SK-N-SH (cell line): ENCODE results near the gene DIAPH1. TPM values are rescaled to one million over a fixed set of nuclear protein-coding genes. Genes with fewer than 3 reads are reported as not detected.
A peak's percentile ranks its signal among the peaks of the same experiment; 100 is the strongest.

Experiments used
- CTCF ChIA-PET: fragments of 300-600, 350-600 bp; formaldehyde crosslinking; extraction: SDS; loops from one replicate; lab custom pipeline; 2021; lab: Yijun Ruan, JAX
- POLR2A ChIA-PET: fragments of 350-600 bp; sonication (Branson Sonifier 250); formaldehyde crosslinking; extraction: SDS; loops from one replicate; lab custom pipeline; 2020; ENCODE audit warnings: antibody characterized with exemption, inconsistent platforms; lab: Yijun Ruan, JAX
- DNase-seq: peaks from one replicate; pipeline ENCODE4 v3.0.0; 2012
- H2AFZ ChIP-seq: fragments of 200-600 bp; sonication (generic); 2 replicates; pipeline ENCODE4 v1.8.1; 2016; ENCODE audit warnings: antibody characterized with exemption, mild to moderate bottlenecking, low read depth
- H3F3A ChIP-seq: fragments of 200-600 bp; sonication (generic); replicated peaks from 2 replicates; pipeline ENCODE3; 2016; ENCODE audit warnings: antibody characterized with exemption, mild to moderate bottlenecking; ENCODE audit not compliant: insufficient read depth
- H3K27ac ChIP-seq, 2 experiments: fragments of 200-500 bp in 1 of 2; fragments of 200-600 bp in 1 of 2; sonication (Bioruptor generic) in 1 of 2; sonication (generic), shearing (Covaris generic) in 1 of 2; 2 replicates each; pipeline versions ENCODE4 v1.5.1 to v1.6.1; 2014 to 2016; ENCODE audit warnings: low read depth in 2 of 2, inconsistent platforms in 1 of 2, low read length in 1 of 2, mild to moderate bottlenecking in 1 of 2, mixed read lengths in 1 of 2
- H3K27me3 ChIP-seq: fragments of 200-600 bp; sonication (generic), shearing (Covaris generic); 2 replicates; pipeline ENCODE4 v1.6.1; 2016; ENCODE audit warnings: mixed run types; ENCODE audit not compliant: insufficient read depth
- H3K36me3 ChIP-seq, 2 experiments: fragments of 200-500 bp in 1 of 2; fragments of 200-600 bp in 1 of 2; sonication (Bioruptor generic) in 1 of 2; sonication (generic) in 1 of 2; replicated peaks in 1 of 2; 2 replicates each; pipeline versions ENCODE3 to v1.5.1; 2014 to 2016; ENCODE audit warnings: low read length in 1 of 2, mild to moderate bottlenecking in 1 of 2; ENCODE audit not compliant: insufficient read depth in 2 of 2, control insufficient read depth in 1 of 2
- H3K4me1 ChIP-seq, 2 experiments: fragments of 200-500 bp in 1 of 2; fragments of 200-600 bp in 1 of 2; sonication (Bioruptor generic) in 1 of 2; sonication (generic), shearing (Covaris generic) in 1 of 2; 2 replicates each; pipeline versions ENCODE4 v1.5.1 to v1.6.1; 2014 to 2016; ENCODE audit warnings: low read depth in 1 of 2, low read length in 1 of 2, mixed run types in 1 of 2; ENCODE audit not compliant: insufficient read depth in 2 of 2, control insufficient read depth in 1 of 2
- H3K4me2 ChIP-seq: fragments of 200-600 bp; sonication (generic), shearing (Covaris generic); 2 replicates; pipeline ENCODE4 v1.6.1; 2017; ENCODE audit warnings: mixed run types
- H3K4me3 ChIP-seq, 2 experiments: fragments of 200-500 bp in 1 of 2; fragments of 200-600 bp in 1 of 2; sonication (Bioruptor generic) in 1 of 2; sonication (generic), shearing (Covaris generic) in 1 of 2; 2 replicates each; pipeline versions ENCODE4 v1.5.1 to v1.8.1; 2014 to 2016; ENCODE audit warnings: low read depth in 2 of 2, inconsistent platforms in 1 of 2, low read length in 1 of 2, mild to moderate bottlenecking in 1 of 2, mixed read lengths in 1 of 2, moderate library complexity in 1 of 2
- H3K79me2 ChIP-seq: fragments of 200-600 bp; sonication (generic); 2 replicates; pipeline ENCODE4 v1.8.1; 2017; ENCODE audit warnings: mild to moderate bottlenecking; ENCODE audit not compliant: insufficient read depth
- H3K9ac ChIP-seq: fragments of 200-600 bp; sonication (generic); 2 replicates; pipeline ENCODE4 v1.6.1; 2017; ENCODE audit warnings: mixed run types
- H3K9me2 ChIP-seq: fragments of 200-600 bp; sonication (generic); 2 replicates; pipeline ENCODE4 v1.6.1; 2017; ENCODE audit warnings: mixed run types
- H3K9me3 ChIP-seq: fragments of 200-600 bp; sonication (generic); 2 replicates; pipeline ENCODE4 v1.6.1; 2017; ENCODE audit warnings: mixed run types, mild to moderate bottlenecking, moderate library complexity
- H4K20me1 ChIP-seq: fragments of 200-600 bp; sonication (generic); 2 replicates; pipeline ENCODE4 v1.6.1; 2017; ENCODE audit warnings: mild to moderate bottlenecking, mixed run types; ENCODE audit not compliant: insufficient read depth
- FOXJ3 ChIP-seq: sonication (generic); formaldehyde crosslinking; IDR thresholded peaks from 2 replicates; pipeline ENCODE4 v1.5.1; 2020; ENCODE audit warnings: mild to moderate bottlenecking, missing genetic modification reagents
- GATA2 ChIP-seq: sonication (generic); formaldehyde crosslinking; IDR thresholded peaks from 2 replicates; pipeline ENCODE4 v1.5.0; 2020; ENCODE audit warnings: mild to moderate bottlenecking, missing genetic modification reagents
- MAX ChIP-seq: IDR thresholded peaks from 2 replicates; pipeline ENCODE4 v1.4.0; 2012; ENCODE audit warnings: low read depth
- NFIC ChIP-seq: IDR thresholded peaks from 2 replicates; pipeline ENCODE4 v1.4.0; 2012; ENCODE audit warnings: borderline replicate concordance
- PBX3 ChIP-seq: IDR thresholded peaks from 2 replicates; pipeline ENCODE4; 2012
- REST ChIP-seq: IDR thresholded peaks from 2 replicates; pipeline ENCODE4 v1.6.1; 2012; ENCODE audit warnings: mild to moderate bottlenecking, low read depth, low read length, moderate library complexity
- RFX5 ChIP-seq: IDR thresholded peaks from 2 replicates; pipeline ENCODE4 v1.6.1; 2012; ENCODE audit warnings: mild to moderate bottlenecking, improper control_type of control experiment, low read length
- WGBS: methylation state at CpG from one replicate; pipeline ENCODE4 v1.1.6; 2017; ENCODE audit warnings: low lambda C conversion rate; 5-methylcytosine and 5-hydroxymethylcytosine counted together
- polyA plus RNA-seq, 3 experiments: library from polyadenylated mRNA; depleted of rRNA; stranded (reverse); fragments of >200 nt; gene quantifications; 2 replicates each; pipeline ENCODE4 v1.2.3, GENCODE V29; 2012

The DIAPH1 gene
- polyA plus RNA-seq, 1 of the 3 experiments (the other 2 are of a cell fraction), result 30.4 TPM

- no peak for TF ChIP-seq FOXJ3 (CRISPR knock-in tag)
- no peak for TF ChIP-seq RFX5
- TF ChIP-seq NFIC, result no peak
- TF ChIP-seq GATA2 (CRISPR knock-in tag), result no peak
- TF ChIP-seq REST, result peak; percentile 94
- no peak for TF ChIP-seq PBX3
- Histone ChIP-seq H3K27ac (peak overlapping the region; percentile 66 to 77; a peak in 2 of 4 replicates), H3K9me3 (no peaks in the 10 kb centered on the region), H3K9ac (peak overlapping the region; percentile 83; the same call in 1 of the 2 replicates), H4K20me1 (peaks cover 15% of the 10 kb centered on the region), H3K27me3 (no peaks in the 10 kb centered on the region), H3K36me3 (peaks cover 15 to 26% of the 10 kb centered on the region in 2 experiments), H2AFZ (peak overlapping the region; percentile 92), H3K79me2 (peaks cover 37% of the 10 kb centered on the region), H3K4me1 (peaks cover 5 to 28% of the 10 kb centered on the region in 2 experiments; a peak in 3 of 4 replicates), H3F3A (peaks cover 12% of the 10 kb centered on the region), H3K4me2 (peak overlapping the region; percentile 99), H3K9me2 (no peaks in the 10 kb centered on the region), H3K4me3 (peak overlapping the region; percentile 93 to 99)
- DNase-seq, result peak; percentile 81
- WGBS, result 23% methylated on average over 24 of the region's 40 CpGs
- CTCF ChIA-PET, result interaction anchor here (0.6 to 19.7 kb wide), 15 partner anchors 9 to 331 kb away, joined by 3 to 207 read pairs (median 4); partner anchors contain the start of genes DIAPH1, FCHSD1 and RNF14
- POLR2A ChIA-PET, result interaction anchor here (1.0 to 2.9 kb wide), 5 partner anchors 10 to 339 kb away, joined by 3 to 18 read pairs (median 10); partner anchors contain the start of genes DIAPH1 and FCHSD1
These were observed 19.1 kb upstream of the DIAPH1 start for GRCh38 chr5:141637767-141638419.

GRCh38 chr5:141637123-141637766, 18.4 kb upstream of the DIAPH1 start:
- Histone ChIP-seq H3K9me3 (no peaks in the 10 kb centered on the region), H3K36me3 (peaks cover 18 to 32% of the 10 kb centered on the region in 2 experiments), H4K20me1 (peaks cover 15% of the 10 kb centered on the region), H3K79me2 (peaks cover 44% of the 10 kb centered on the region), H3K9ac (peak overlapping the region; percentile 83; the same call in 1 of the 2 replicates), H3F3A (peaks cover 5% of the 10 kb centered on the region), H3K9me2 (no peaks in the 10 kb centered on the region), H3K27me3 (no peaks in the 10 kb centered on the region), H3K27ac (peak overlapping the region; percentile 66 to 77), H3K4me3 (peak overlapping the region; percentile 93 to 99), H3K4me1 (peaks cover 5 to 28% of the 10 kb centered on the region in 2 experiments; a peak in 3 of 4 replicates), H3K4me2 (peak overlapping the region; percentile 99), H2AFZ (peak overlapping the region; percentile 92)
- TF ChIP-seq MAX (peak; percentile 11; the same call in 1 of the 2 replicates), GATA2 (CRISPR knock-in tag) (no peak)
- WGBS, result 3% methylated on average over 20 of the region's 63 CpGs
- ChIA-PET CTCF (interaction anchor here (0.7 to 19.7 kb wide), 16 partner anchors 10 to 324 kb away, joined by 3 to 207 read pairs (median 5); partner anchors contain the start of genes DIAPH1 and FCHSD1), POLR2A (interaction anchor here (0.9 to 2.9 kb wide), 10 partner anchors 8 to 340 kb away, joined by 3 to 18 read pairs (median 5); partner anchors contain the start of genes DIAPH1, FCHSD1 and PCDH1)
- peak; percentile 86 for DNase-seq
